ENCODE data around the gene CXCR6. TPM values are rescaled to one million over a fixed set of nuclear protein-coding genes. Genes with fewer than 3 reads are reported as not detected.

CXCR6 gene
- total RNA-seq, 1 experiment from 2014 or later, result not detected

DNA sequence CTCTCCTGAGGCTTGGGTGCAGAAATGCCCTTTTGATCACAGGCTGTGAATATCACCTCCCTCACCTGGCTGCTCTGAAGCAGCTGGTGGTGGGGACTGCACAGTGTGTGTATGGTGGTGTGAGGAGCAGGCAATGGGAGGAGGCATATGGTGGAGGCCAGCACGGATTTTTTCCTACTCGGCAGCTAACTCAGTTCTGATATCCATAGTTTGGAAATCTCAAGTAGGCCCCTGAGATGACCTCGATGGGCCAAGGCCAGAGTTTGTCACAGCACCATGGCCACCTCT, 21.3 kb upstream of the CXCR6 start:
- H3K4me1 Mint-ChIP-seq, result peaks cover 0 to under 1% of the 10 kb centered on the region in 2 experiments; a peak in 1 of 4 replicates
- H3K27me3 Mint-ChIP-seq (ENCODE audit: low read depth), result no peaks in the 10 kb centered on the region
- H3K9me3 Mint-ChIP-seq, result no peaks in the 10 kb centered on the region
- Histone ChIP-seq H3K9me3 (ENCODE audit: control insufficient read depth, low read depth, low read length) (no peaks in the 10 kb centered on the region), H2AK5ac (ENCODE audit: insufficient read length, low read length) (no peak overlapping the region), H3K27me3 (ENCODE audit: insufficient read depth, low read length) (no peaks in the 10 kb centered on the region), H3K14ac (ENCODE audit: insufficient read depth, low read length) (no peak overlapping the region), H4K8ac (replicated peaks; ENCODE audit: insufficient read length, low read depth, low read length) (no peak overlapping the region), H3K79me1 (ENCODE audit: insufficient read depth, low read depth, low read length, poor library complexity, severe bottlenecking) (no peaks in the 10 kb centered on the region), H3K4me2 (ENCODE audit: insufficient read depth, insufficient read length, low read length) (no peak overlapping the region), H4K5ac (ENCODE audit: insufficient read length, low read depth, low read length) (no peak overlapping the region), H3K23me2 (ENCODE audit: insufficient read length, low read depth, low read length, poor library complexity, severe bottlenecking) (no peaks in the 10 kb centered on the region), H3T11ph (ENCODE audit: low read length) (no peak overlapping the region), H3K4me1 (ENCODE audit: insufficient read depth, low read length) (no peaks in the 10 kb centered on the region), H2BK5ac (ENCODE audit: insufficient read length, low read length) (no peak overlapping the region), H2BK12ac (ENCODE audit: insufficient read length, low read depth, low read length) (no peak overlapping the region), H3K27ac (ENCODE audit: insufficient read length, low read depth, low read length) (no peak overlapping the region), H3K56ac (ENCODE audit: insufficient read length, low read depth, low read length) (no peak overlapping the region), H4K91ac (ENCODE audit: insufficient read length, low read depth, low read length) (no peak overlapping the region), H2BK120ac (ENCODE audit: low read depth, low read length, poor library complexity, severe bottlenecking) (no peak overlapping the region), H2AFZ (ENCODE audit: low read length) (no peak overlapping the region), H2BK20ac (ENCODE audit: low read depth, low read length, poor library complexity, severe bottlenecking) (no peak overlapping the region), H4K20me1 (ENCODE audit: control insufficient read depth, insufficient read depth, insufficient read length) (no peaks in the 10 kb centered on the region), H3K23ac (ENCODE audit: insufficient read length, low read depth, low read length) (no peak overlapping the region), H3K9ac (ENCODE audit: extremely low read depth, insufficient read length, low read length) (no peak overlapping the region), H3K79me2 (ENCODE audit: insufficient read depth, low read length) (no peaks in the 10 kb centered on the region), H3K4ac (ENCODE audit: low read depth, low read length) (no peak overlapping the region), H2BK15ac (ENCODE audit: low read depth, low read length) (no peak overlapping the region), H3K18ac (ENCODE audit: insufficient read length, low read depth, low read length) (no peak overlapping the region)
- H3K27ac Mint-ChIP-seq, result peak overlapping the region in 1 of 3 experiments; percentile 22; a peak in 2 of 7 replicates
- no peak for TF ChIP-seq CTCF (conservative IDR thresholded peaks at IDR 0.05)
- no peak overlapping the region for H3K4me3 Mint-ChIP-seq
- no peak for DNase-seq
- WGBS (ENCODE audit: extremely low coverage, insufficient read length, low lambda C conversion rate), result no CpG with 5 or more reads among the region's 3 CpGs
- H3K36me3 Mint-ChIP-seq (ENCODE audit: insufficient read depth in 1 of 3, low read depth in 3 of 3), result peaks cover 2 to 49% (median 39%) of the 10 kb centered on the region in 3 experiments; a peak in 6 of 7 replicates

Measured in H9 (cell line).